ENCODE measurements around the gene PTPRK. TPM values are rescaled to one million over a fixed set of nuclear protein-coding genes. Genes with fewer than 3 reads are reported as not detected.

Gene PTPRK
- total RNA-seq, 4 donors from 2014 or later: 88.0 to 187 (median 136) TPM

DNA sequence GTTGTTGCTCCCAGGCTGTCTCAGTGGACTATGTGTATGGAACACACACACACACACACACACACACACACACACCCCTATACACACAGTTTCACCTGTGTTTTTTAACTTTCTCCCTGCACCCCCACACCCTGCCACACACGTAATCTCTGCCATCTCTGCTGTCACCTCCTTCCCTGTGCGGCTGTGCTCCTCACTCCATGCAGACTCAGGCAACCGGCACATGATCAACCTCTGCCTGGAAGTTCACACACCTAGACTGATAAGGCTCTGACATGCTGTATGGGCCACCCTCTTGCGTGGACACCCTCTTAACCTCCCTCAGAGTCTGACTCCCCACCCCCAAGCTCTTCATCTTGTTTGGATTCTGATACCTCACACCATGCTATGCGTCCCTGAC lies 467.3 kb downstream of the PTPRK start:
- intact Hi-C loops (cut with DNase I; ENCODE audit: low total_unique reads): no loop called here
- TF ChIP-seq POLR2AphosphoS5 (IDR thresholded peaks at IDR 0.05) (no peak), EP300 (IDR thresholded peaks at IDR 0.05; ENCODE audit: low read depth) (no peak), POLR2A (IDR thresholded peaks at IDR 0.05) (no peak)
- TF ChIP-seq, protein P1, sequence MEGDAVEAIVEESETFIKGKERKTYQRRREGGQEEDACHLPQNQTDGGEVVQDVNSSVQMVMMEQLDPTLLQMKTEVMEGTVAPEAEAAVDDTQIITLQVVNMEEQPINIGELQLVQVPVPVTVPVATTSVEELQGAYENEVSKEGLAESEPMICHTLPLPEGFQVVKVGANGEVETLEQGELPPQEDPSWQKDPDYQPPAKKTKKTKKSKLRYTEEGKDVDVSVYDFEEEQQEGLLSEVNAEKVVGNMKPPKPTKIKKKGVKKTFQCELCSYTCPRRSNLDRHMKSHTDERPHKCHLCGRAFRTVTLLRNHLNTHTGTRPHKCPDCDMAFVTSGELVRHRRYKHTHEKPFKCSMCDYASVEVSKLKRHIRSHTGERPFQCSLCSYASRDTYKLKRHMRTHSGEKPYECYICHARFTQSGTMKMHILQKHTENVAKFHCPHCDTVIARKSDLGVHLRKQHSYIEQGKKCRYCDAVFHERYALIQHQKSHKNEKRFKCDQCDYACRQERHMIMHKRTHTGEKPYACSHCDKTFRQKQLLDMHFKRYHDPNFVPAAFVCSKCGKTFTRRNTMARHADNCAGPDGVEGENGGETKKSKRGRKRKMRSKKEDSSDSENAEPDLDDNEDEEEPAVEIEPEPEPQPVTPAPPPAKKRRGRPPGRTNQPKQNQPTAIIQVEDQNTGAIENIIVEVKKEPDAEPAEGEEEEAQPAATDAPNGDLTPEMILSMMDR (IDR thresholded peaks at IDR 0.05): no peak
- DNase-seq: no peak

GRCh38 chr6:128047989-128048388 lies 472.4 kb downstream of the PTPRK start:
- TF ChIP-seq, protein P1 (IDR thresholded peaks at IDR 0.05): no peak
- TF ChIP-seq EP300 (IDR thresholded peaks at IDR 0.05; ENCODE audit: low read depth): no peak
- no peak for TF ChIP-seq POLR2A (IDR thresholded peaks at IDR 0.05)
- TF ChIP-seq POLR2AphosphoS5 (IDR thresholded peaks at IDR 0.05): no peak
- Histone ChIP-seq H3K27me3 (no peaks in the 10 kb centered on the region), H3K36me3 (peaks cover 0 to 4% (median 0%) of the 10 kb centered on the region in 4 donors), H3K27ac (no peak overlapping the region), H3K4me3 (no peak overlapping the region), H3K4me1 (no peaks in the 10 kb centered on the region), H3K9me3 (no peaks in the 10 kb centered on the region)
- WGBS, 2 donors (ENCODE audit: low coverage in 1 of 2): 78 to 93% methylated on average over 3 of the region's 3 CpGs
- intact Hi-C loops (cut with DNase I; ENCODE audit: low total_unique reads): no loop called here
- in situ Hi-C loops (cut with MboI; ENCODE audit: low pct_ligation_motif_present in 1 of 4, low pct_unique_long_range_greater_than_20kb in 1 of 4, low sequenced_read_pairs in 3 of 4): no loop called here
- no peak for DNase-seq

More for the DNA sequence above, 467.3 kb downstream of the PTPRK start:
- no peaks in the 10 kb centered on the region for H3K27me3 ChIP-seq
- H3K4me1 ChIP-seq: no peaks in the 10 kb centered on the region
- WGBS, 2 donors (ENCODE audit: low coverage in 1 of 2): 98 to 100% methylated on average over 2 to 5 of the region's 5 CpGs
- in situ Hi-C loops (cut with MboI; ENCODE audit: low pct_ligation_motif_present in 1 of 4, low pct_unique_long_range_greater_than_20kb in 1 of 4, low sequenced_read_pairs in 3 of 4): no loop called here
- no peaks in the 10 kb centered on the region for H3K9me3 ChIP-seq
- H3K4me3 ChIP-seq: no peak overlapping the region
- no peaks in the 10 kb centered on the region for H3K36me3 ChIP-seq
- no peak overlapping the region for H3K27ac ChIP-seq

GRCh38 chr6:128046033-128046432 lies 474.4 kb downstream of the PTPRK start:
- 86 to 91% methylated on average over 1 of the region's 1 CpG for WGBS, 2 donors (ENCODE audit: low coverage in 1 of 2)
- in situ Hi-C loops (cut with MboI; ENCODE audit: low pct_ligation_motif_present in 1 of 4, low pct_unique_long_range_greater_than_20kb in 1 of 4, low sequenced_read_pairs in 3 of 4) (no loop called here), intact Hi-C loops (cut with DNase I; ENCODE audit: low total_unique reads) (no loop called here)

GRCh38 chr6:128039543-128039942 lies 480.9 kb downstream of the PTPRK start:
- Histone ChIP-seq H3K36me3 (no peaks in the 10 kb centered on the region), H3K9me3 (no peaks in the 10 kb centered on the region), H3K27ac (no peak overlapping the region), H3K4me1 (no peaks in the 10 kb centered on the region), H3K27me3 (no peaks in the 10 kb centered on the region), H3K4me3 (no peak overlapping the region)
- TF ChIP-seq, protein P1 (IDR thresholded peaks at IDR 0.05): no peak
- TF ChIP-seq POLR2AphosphoS5 (IDR thresholded peaks at IDR 0.05) (no peak), POLR2A (IDR thresholded peaks at IDR 0.05) (no peak), EP300 (IDR thresholded peaks at IDR 0.05; ENCODE audit: low read depth) (no peak)
- intact Hi-C loops (cut with DNase I; ENCODE audit: low total_unique reads) (no loop called here), in situ Hi-C loops (cut with MboI; ENCODE audit: low pct_ligation_motif_present in 1 of 4, low pct_unique_long_range_greater_than_20kb in 1 of 4, low sequenced_read_pairs in 3 of 4) (no loop called here)
- 72 to 76% methylated on average over 2 of the region's 2 CpGs for WGBS, 2 donors (ENCODE audit: low coverage in 1 of 2)
- DNase-seq: no peak

More at GRCh38 chr6:128046033-128046432, 474.4 kb downstream of the PTPRK start:
- no peak overlapping the region for H3K4me3 ChIP-seq
- no peak for DNase-seq
- H3K27me3 ChIP-seq: no peaks in the 10 kb centered on the region
- no peak overlapping the region for H3K27ac ChIP-seq
- H3K9me3 ChIP-seq: no peaks in the 10 kb centered on the region
- H3K4me1 ChIP-seq: no peaks in the 10 kb centered on the region
- TF ChIP-seq POLR2A (IDR thresholded peaks at IDR 0.05) (no peak), POLR2AphosphoS5 (IDR thresholded peaks at IDR 0.05) (no peak), EP300 (IDR thresholded peaks at IDR 0.05; ENCODE audit: low read depth) (no peak)
- TF ChIP-seq, protein P1 (IDR thresholded peaks at IDR 0.05): no peak
- peaks cover 0 to 4% (median 0%) of the 10 kb centered on the region in 4 donors for H3K36me3 ChIP-seq

Data from transverse colon (tissue), 4 donors.